Activated CD4-positive, alpha-beta T cell treated with anti-CD3 and anti-CD28 coated beads, Interleukin-10, Interleukin-2, amounts not matched to agents 100 ng/mL and 50 ng/mL, durations not matched to agents 16 hours and 8 hours (primary cell): Measurements from ENCODE around the gene PIK3R1.
A peak's percentile ranks its signal among the peaks of the same experiment; 100 is the strongest.

ENCODE experiments used
- DNase-seq: peaks from one replicate; pipeline ENCODE4 v3.0.0-alpha.2; 2020

The PIK3R1 gene

DNA sequence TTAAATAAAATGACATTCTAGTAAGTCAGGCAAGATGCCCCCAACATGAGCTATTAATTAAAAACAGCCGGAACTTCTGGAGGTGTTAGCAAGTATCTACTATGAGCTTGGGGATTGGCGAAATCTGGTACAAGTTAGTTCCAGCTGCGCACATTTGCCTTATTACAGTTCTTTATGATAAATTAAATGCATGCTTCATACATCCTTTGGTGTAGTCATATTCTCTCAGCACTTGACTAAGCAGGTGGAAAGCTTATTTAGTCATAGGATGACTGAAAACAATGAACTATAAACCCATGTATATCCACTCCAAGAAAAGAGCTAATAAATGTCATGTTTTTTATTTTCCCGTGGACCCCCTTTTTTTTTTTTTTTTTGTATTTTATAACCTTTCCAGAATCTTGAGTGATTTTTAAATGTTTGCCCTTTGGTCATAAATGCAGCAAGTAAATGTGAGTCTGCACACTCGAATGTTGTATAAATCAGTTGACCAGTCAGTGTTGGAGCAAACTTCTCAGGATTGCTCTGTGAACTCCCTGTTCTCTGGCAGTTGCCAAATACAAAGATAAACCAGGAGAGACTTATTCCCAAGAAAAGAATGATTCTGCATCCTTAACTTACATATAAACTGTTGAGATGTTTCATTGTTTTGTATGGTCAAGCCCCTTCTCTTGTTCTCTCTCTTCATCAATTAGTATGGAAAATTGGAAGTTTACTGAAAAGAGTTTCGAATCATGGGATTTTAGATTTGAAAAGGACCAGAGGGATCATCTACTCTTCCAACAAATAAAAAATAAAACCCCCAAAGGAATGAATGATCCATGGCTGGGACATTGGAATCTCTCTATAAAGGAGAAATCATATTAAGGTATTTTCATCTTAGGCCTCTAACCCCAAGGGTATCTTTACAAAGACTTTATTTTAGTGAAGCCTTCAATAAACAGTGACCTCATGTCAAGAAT is 38.3 kb downstream of the PIK3R1 start:
- DNase-seq, result peak; percentile 25

DNA sequence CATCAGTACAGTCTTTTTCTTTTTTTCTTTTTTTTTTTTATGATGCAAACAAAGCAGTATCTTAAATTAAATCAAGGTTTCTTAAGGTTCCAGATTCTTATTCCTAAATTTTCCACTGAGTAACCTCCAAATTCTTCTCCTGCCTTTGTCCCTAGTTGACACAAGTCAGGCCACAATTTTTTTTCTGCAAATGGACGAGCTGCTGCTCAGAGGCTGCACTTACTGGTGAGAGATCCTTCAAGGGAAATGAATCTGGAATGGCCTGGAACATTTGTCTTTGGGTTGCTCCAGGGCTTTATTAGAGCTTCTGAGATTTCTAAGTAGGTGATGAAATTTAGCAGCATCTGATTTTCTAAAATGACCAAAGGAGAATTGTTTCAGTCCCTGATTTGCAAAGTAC is 39.3 kb downstream of the PIK3R1 start:
- no peak for DNase-seq

- peak; percentile 47 for DNase-seq
Observed at GRCh38 chr5:68255305-68256120, 40.0 kb downstream of the PIK3R1 start.

- DNase-seq, result no peak
Observed at GRCh38 chr5:68257210-68257609, 41.7 kb downstream of the PIK3R1 start.

DNA sequence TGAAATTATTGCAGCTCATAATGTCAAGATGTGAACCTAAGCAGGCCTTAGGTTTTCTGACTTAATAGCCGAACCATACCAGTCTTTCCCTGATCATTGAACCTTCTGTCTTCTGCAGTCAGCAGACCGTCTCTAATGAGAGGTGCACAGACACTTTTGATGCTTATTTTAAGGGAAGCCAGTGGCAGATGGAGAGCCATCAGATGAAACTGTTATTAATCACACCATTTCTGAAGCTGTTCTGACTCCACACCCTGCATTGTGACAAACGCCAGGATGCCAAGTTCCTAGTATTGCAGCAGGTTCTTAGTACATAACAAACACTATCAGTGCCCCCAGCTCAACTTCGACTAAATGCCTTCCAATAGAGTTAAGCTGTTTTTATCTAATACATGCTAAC is 43.0 kb downstream of the PIK3R1 start:
- no peak for DNase-seq

GRCh38 chr5:68259700-68260099 is 44.1 kb downstream of the PIK3R1 start:
- DNase-seq, result no peak

DNA sequence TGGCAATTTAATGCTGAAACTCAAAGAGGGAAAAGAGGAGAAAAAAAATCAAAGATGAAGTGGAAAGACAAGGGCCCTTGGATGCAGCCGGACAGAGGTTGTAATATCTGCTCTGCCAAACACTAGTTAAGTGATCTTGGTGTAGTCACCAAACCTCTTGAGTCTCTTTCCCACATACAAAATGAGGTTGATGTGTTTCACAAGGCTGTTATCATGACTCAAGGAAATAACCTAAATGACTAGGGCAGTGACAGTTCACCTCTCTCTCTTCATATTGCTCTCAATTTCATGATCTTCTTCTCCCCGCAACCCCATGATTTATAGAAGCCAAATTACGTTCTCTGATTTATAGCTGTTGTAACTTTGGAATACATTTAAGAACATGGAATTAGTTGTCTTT is 44.9 kb downstream of the PIK3R1 start:
- peak; percentile 58 for DNase-seq

DNA sequence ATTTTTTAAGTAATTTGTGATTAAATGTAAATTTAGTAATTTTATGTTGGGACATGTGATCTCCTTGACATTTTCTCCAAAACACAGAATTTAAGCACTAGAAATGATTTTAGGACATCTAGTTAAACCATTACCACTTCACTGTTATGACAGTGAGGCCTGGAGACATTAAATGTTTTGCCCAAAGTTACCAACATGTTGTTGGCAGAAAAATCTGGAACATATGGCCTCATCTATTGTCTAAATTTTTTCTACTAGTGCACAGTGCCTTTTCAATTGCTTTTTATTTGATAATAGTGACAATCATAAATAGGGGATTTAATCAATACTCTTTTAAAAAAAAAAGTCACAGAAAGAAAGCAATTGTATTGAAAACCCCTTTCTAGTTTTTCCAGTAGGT is 45.6 kb downstream of the PIK3R1 start:
- no peak for DNase-seq

DNA sequence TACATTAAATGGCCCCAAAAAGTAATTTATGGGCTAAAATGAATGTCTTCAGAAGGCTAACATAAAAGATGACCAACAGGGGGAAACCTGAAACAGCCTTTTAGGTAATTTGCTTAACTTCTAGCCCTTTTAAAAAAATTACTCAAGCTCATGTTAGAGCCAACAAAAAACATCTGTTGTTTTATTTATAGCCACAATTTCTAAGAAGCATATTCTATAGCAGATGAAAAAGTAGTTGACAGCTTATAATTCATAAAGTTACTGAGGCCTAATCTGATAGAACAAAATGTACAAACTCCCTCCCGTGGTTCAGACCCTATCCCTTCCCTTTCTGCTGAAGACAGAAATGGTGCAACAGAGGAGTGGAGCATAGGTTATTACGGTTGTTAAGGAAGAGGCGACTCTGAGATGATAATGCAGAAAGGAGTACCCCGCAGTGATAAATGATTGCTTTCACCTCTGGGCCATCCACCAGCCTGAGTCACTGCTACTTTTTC is 46.1 kb downstream of the PIK3R1 start:
- no peak for DNase-seq

GRCh38 chr5:68264024-68264956 is 48.7 kb downstream of the PIK3R1 start:
- no peak for DNase-seq

- no peak for DNase-seq
Observed at GRCh38 chr5:68265347-68265746, 49.8 kb downstream of the PIK3R1 start.

- DNase-seq, result no peak
Observed at GRCh38 chr5:68265822-68266395, 50.4 kb downstream of the PIK3R1 start.

- no peak for DNase-seq
Observed at GRCh38 chr5:68266457-68266856, 50.9 kb downstream of the PIK3R1 start.

DNA sequence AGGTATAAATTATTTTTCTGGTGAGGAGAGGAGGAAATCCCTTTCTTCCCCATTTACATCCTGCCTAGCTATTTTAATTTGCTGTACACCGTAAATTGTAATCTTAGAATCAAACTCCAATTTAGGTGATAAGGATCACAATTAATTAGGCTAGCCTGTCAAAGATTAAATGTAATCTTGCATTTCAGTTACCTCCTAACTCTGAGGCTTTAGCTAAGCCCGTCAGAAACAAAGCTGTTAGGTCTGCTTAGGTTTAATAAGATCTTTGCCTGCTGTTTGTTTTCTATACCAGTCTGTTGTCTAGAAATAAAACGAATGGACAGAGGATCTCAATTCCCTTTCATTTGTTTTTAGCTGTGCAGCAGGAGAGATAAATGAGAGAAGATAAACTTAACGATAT is 51.5 kb downstream of the PIK3R1 start:
- DNase-seq, result no peak

- DNase-seq, result peak; percentile 28
Observed at GRCh38 chr5:68268101-68268851, 52.7 kb downstream of the PIK3R1 start.

DNA sequence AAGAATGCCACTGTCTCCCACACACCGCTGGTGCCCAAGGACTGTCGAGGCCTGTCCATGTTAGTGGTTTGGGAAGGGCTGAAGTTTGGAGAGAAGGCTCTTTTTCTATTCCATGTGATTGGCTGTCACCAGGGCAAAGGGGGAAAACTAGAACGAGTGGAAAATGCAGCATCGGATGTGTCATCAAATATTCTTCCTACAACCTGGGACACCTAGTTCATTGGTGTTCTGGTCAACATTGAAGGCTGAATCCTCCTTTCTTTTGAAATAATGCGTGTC is 53.2 kb downstream of the PIK3R1 start:
- no peak for DNase-seq

GRCh38 chr5:68269820-68270219 is 54.3 kb downstream of the PIK3R1 start:
- DNase-seq, result peak; percentile 54

DNA sequence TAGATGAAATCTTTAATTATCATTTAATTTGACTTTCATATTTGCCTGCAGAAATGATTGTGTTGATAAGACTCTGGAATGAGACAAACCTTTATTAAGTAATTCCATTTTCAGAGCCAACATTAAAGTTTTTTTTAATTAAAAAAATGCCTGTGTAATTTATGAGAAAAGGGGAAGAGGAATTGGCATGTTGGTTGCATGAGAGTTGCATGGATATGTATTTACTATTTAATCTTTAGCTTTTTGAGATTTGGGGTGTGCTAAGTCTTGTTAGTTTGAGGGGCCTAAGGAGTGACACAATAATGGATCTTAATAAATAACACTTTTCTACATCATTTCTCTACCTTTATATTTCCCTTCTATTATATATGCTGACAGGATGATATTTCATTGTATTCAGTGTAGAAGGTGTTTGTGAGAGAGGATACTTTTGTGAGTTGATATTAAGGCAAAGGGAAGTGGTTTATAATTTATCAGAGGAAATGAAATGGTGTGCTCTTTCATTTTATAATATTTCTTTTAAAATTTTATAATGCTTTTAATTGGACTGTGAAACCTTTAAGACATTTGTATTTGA is 54.9 kb downstream of the PIK3R1 start:
- no peak for DNase-seq

DNA sequence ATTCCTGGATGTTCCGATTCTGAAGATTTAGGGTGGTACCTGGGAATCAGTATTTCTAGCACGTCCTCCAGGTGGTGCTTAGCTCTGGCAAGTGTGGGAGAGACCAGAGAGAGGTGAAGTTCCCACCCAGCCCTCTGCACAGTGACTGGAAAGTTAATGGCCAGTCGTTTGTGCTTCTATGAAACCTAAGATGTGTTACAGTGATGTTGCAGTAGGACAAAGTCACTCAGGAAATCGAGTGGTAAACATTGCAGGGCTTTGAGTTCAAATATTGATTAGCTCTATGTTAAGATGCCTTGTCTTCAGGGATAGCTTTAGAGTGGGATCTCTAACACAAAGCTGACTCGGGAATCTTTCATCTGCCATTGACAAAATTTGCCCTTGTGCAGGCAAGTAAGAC is 55.6 kb downstream of the PIK3R1 start:
- no peak for DNase-seq

GRCh38 chr5:68272289-68272688 is 56.7 kb downstream of the PIK3R1 start:
- no peak for DNase-seq

GRCh38 chr5:68273717-68274409 is 58.3 kb downstream of the PIK3R1 start:
- DNase-seq, result no peak
